HG03025 (cell line): ENCODE data around the gene NNMT.

Source experiments
- ATAC-seq: cut with Tn5 transposase; IDR thresholded peaks from one replicate; pipeline ENCODE4 v1.9.1; 2021; ENCODE audit warnings: mild to moderate bottlenecking, moderate library complexity; ENCODE audit not compliant: unreplicated experiment, low FRiP score

Gene NNMT

GRCh38 chr11:114282488-114282887 is 13.7 kb upstream of the NNMT start:
- ATAC-seq = no peak

GRCh38 chr11:114283422-114283821 is 12.8 kb upstream of the NNMT start:
- no peak for ATAC-seq

GRCh38 chr11:114284021-114284420 is 12.2 kb upstream of the NNMT start:
- no peak for ATAC-seq

- no peak for ATAC-seq
Measured at GRCh38 chr11:114284914-114285313, 11.3 kb upstream of the NNMT start.

GRCh38 chr11:114285599-114285998 is 10.6 kb upstream of the NNMT start:
- no peak for ATAC-seq

- no peak for ATAC-seq
Measured at GRCh38 chr11:114286229-114286628, 10.0 kb upstream of the NNMT start.

GRCh38 chr11:114287154-114287553 is 9.0 kb upstream of the NNMT start:
- ATAC-seq = no peak

- ATAC-seq = no peak
Measured at GRCh38 chr11:114288136-114288535, 8.1 kb upstream of the NNMT start.

- ATAC-seq = no peak
Measured at GRCh38 chr11:114289779-114290178, 6.4 kb upstream of the NNMT start.

GRCh38 chr11:114290503-114291235 is 5.5 kb upstream of the NNMT start:
- no peak for ATAC-seq

- ATAC-seq = no peak
Measured at GRCh38 chr11:114291381-114291780, 4.8 kb upstream of the NNMT start.

- ATAC-seq = no peak
Measured at GRCh38 chr11:114291842-114292680, 4.1 kb upstream of the NNMT start.

- no peak for ATAC-seq
Measured at GRCh38 chr11:114293201-114293711, 2.9 kb upstream of the NNMT start.

GRCh38 chr11:114296605-114297372 is 590 bp downstream of the NNMT start:
- ATAC-seq = no peak

GRCh38 chr11:114297806-114298709 is 1.9 kb downstream of the NNMT start:
- ATAC-seq = no peak

- no peak for ATAC-seq
Measured at GRCh38 chr11:114298710-114299109, 2.5 kb downstream of the NNMT start.

GRCh38 chr11:114301088-114301487 is 4.9 kb downstream of the NNMT start:
- ATAC-seq = no peak

GRCh38 chr11:114301927-114302326 is 5.7 kb downstream of the NNMT start:
- ATAC-seq = no peak

- no peak for ATAC-seq
Measured at GRCh38 chr11:114302663-114303062, 6.5 kb downstream of the NNMT start.

- ATAC-seq = no peak
Measured at GRCh38 chr11:114304065-114304464, 7.9 kb downstream of the NNMT start.
